ENCODE data around the gene PLOD3. TPM values are rescaled to one million over a fixed set of nuclear protein-coding genes. Genes with fewer than 3 reads are reported as not detected.

Gene PLOD3
- total and polyA plus RNA-seq, 2 of the 8 experiments (the other 6 are each of a cell fraction or from before 2014, with no cell fraction given), result 28.4 to 47.2 TPM

DNA sequence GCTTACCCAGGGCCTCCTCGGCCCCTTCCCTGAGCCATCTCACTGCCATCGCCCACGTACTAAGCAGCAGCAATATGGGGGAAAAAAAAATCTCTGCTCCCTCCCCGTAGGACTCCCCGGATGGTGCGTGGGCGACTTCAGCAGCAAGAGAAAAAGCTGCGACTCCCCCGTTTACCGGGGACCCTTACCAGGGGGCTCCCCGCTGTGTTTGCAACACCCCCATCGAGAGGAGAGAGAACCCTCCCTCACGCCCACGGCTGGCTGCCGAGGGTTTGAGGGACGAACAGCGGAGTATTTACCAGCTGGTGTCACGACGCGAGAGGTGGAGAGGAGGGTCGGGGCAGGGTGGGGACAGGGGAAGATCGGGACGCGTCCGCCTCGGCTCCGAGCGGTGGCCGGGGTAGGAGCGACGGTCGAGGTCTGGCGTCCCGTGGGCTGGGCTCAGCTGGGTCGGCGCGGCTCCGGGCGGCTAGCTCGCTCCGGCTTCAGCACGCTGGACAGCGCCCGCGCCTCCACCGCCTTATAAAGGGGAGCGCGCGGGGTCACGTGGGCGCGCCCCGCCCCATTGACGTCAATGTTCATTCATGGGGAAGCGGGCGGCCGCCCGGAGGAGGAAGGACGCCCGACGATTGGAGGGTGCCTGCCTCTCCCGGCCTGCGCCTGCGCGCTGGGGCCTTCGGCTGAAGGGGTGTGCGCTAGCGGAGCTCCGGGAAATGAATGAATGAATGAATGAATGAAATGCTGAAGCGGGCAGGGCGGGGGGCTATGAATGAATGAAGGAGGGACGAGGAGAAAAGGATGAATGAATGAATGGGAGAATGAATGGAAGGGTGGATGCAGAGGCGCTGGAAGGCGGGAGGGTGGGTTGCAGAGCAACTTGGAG, 52.1 kb downstream of the PLOD3 start, which contains the start of gene VGF (continued):
- TF ChIP-seq CBX5 (IDR thresholded peaks at IDR 0.05; ENCODE audit: low read depth, low read length), result no peak
- TF ChIP-seq BCL11A (IDR thresholded peaks at IDR 0.05; ENCODE audit: low read depth in 2 of 2, low read length in 2 of 2), result no peak
- no peak for TF ChIP-seq TAF1 (IDR thresholded peaks at IDR 0.05; ENCODE audit: low read depth, low read length)
- peak in 1 of 2 experiments; percentile 71; a peak in 1 of 4 replicates for TF ChIP-seq HDAC2 (IDR thresholded peaks at IDR 0.05; ENCODE audit: borderline replicate concordance in 1 of 2, low read depth in 2 of 2, low read length in 2 of 2)
- TF ChIP-seq RFX5 (IDR thresholded peaks at IDR 0.05; ENCODE audit: borderline replicate concordance, low read depth, low read length), result no peak
- TF ChIP-seq NRF1 (IDR thresholded peaks at IDR 0.05; ENCODE audit: low read depth, low read length), result peak; percentile 95
- peak in 1 of 2 experiments; percentile 79; a peak in 1 of 3 replicates for TF ChIP-seq EP300 (IDR thresholded peaks at IDR 0.05; ENCODE audit: borderline replicate concordance in 1 of 2, low read depth in 2 of 2, low read length in 2 of 2)
- TF ChIP-seq JUN (IDR thresholded peaks at IDR 0.05; ENCODE audit: low read depth, low read length), result no peak
- TF ChIP-seq, protein P1, sequence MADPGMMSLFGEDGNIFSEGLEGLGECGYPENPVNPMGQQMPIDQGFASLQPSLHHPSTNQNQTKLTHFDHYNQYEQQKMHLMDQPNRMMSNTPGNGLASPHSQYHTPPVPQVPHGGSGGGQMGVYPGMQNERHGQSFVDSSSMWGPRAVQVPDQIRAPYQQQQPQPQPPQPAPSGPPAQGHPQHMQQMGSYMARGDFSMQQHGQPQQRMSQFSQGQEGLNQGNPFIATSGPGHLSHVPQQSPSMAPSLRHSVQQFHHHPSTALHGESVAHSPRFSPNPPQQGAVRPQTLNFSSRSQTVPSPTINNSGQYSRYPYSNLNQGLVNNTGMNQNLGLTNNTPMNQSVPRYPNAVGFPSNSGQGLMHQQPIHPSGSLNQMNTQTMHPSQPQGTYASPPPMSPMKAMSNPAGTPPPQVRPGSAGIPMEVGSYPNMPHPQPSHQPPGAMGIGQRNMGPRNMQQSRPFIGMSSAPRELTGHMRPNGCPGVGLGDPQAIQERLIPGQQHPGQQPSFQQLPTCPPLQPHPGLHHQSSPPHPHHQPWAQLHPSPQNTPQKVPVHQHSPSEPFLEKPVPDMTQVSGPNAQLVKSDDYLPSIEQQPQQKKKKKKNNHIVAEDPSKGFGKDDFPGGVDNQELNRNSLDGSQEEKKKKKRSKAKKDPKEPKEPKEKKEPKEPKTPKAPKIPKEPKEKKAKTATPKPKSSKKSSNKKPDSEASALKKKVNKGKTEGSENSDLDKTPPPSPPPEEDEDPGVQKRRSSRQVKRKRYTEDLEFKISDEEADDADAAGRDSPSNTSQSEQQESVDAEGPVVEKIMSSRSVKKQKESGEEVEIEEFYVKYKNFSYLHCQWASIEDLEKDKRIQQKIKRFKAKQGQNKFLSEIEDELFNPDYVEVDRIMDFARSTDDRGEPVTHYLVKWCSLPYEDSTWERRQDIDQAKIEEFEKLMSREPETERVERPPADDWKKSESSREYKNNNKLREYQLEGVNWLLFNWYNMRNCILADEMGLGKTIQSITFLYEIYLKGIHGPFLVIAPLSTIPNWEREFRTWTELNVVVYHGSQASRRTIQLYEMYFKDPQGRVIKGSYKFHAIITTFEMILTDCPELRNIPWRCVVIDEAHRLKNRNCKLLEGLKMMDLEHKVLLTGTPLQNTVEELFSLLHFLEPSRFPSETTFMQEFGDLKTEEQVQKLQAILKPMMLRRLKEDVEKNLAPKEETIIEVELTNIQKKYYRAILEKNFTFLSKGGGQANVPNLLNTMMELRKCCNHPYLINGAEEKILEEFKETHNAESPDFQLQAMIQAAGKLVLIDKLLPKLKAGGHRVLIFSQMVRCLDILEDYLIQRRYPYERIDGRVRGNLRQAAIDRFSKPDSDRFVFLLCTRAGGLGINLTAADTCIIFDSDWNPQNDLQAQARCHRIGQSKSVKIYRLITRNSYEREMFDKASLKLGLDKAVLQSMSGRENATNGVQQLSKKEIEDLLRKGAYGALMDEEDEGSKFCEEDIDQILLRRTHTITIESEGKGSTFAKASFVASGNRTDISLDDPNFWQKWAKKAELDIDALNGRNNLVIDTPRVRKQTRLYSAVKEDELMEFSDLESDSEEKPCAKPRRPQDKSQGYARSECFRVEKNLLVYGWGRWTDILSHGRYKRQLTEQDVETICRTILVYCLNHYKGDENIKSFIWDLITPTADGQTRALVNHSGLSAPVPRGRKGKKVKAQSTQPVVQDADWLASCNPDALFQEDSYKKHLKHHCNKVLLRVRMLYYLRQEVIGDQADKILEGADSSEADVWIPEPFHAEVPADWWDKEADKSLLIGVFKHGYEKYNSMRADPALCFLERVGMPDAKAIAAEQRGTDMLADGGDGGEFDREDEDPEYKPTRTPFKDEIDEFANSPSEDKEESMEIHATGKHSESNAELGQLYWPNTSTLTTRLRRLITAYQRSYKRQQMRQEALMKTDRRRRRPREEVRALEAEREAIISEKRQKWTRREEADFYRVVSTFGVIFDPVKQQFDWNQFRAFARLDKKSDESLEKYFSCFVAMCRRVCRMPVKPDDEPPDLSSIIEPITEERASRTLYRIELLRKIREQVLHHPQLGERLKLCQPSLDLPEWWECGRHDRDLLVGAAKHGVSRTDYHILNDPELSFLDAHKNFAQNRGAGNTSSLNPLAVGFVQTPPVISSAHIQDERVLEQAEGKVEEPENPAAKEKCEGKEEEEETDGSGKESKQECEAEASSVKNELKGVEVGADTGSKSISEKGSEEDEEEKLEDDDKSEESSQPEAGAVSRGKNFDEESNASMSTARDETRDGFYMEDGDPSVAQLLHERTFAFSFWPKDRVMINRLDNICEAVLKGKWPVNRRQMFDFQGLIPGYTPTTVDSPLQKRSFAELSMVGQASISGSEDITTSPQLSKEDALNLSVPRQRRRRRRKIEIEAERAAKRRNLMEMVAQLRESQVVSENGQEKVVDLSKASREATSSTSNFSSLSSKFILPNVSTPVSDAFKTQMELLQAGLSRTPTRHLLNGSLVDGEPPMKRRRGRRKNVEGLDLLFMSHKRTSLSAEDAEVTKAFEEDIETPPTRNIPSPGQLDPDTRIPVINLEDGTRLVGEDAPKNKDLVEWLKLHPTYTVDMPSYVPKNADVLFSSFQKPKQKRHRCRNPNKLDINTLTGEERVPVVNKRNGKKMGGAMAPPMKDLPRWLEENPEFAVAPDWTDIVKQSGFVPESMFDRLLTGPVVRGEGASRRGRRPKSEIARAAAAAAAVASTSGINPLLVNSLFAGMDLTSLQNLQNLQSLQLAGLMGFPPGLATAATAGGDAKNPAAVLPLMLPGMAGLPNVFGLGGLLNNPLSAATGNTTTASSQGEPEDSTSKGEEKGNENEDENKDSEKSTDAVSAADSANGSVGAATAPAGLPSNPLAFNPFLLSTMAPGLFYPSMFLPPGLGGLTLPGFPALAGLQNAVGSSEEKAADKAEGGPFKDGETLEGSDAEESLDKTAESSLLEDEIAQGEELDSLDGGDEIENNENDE (IDR thresholded peaks at IDR 0.05; ENCODE audit: insufficient replicate concordance, low read length), result no peak
